Right atrium auricular region (tissue), 2 donors: ENCODE measurements around the gene TMEM88. TPM values are rescaled to one million over a fixed set of nuclear protein-coding genes. Genes with fewer than 3 reads are reported as not detected.

ENCODE experiments used
- DNase-seq: peaks from one replicate; pipeline ENCODE4 v3.0.0-alpha.2; 2019; ENCODE audit warnings: low spot score
- H3K27ac ChIP-seq, 2 donors: fragments of 200-600 bp; sonication (generic); 1 replicate in 1 of 2; 2 replicates in 1 of 2; pipeline ENCODE4 v1.5.1; 2016 to 2019
- H3K27me3 ChIP-seq, 2 donors: fragments of 200-600 bp; sonication (generic); one replicate each; pipeline versions ENCODE4 v1.5.1 to v1.6.0; 2017 to 2019
- H3K36me3 ChIP-seq: fragments of 200-600 bp; sonication (generic); one replicate; pipeline ENCODE4 v1.5.1; 2016
- H3K4me1 ChIP-seq, 2 donors: fragments of 200-600 bp; sonication (generic); one replicate each; pipeline versions ENCODE4 v1.5.1 to v1.6.0; 2017 to 2019
- H3K4me3 ChIP-seq, 2 donors: fragments of 200-600 bp; sonication (generic); 1 replicate in 1 of 2; 2 replicates in 1 of 2; pipeline ENCODE4 v1.5.1; 2017 to 2019; ENCODE audit warnings: mild to moderate bottlenecking in 1 of 2, moderate library complexity in 1 of 2
- H3K9me3 ChIP-seq, 2 donors: fragments of 200-600 bp; sonication (generic); one replicate each; pipeline ENCODE4 v1.5.1; 2019
- CTCF ChIP-seq, 2 donors: fragments of 200-600 bp; sonication (generic); IDR thresholded peaks; one replicate each; pipeline ENCODE4 v1.5.1; 2019; ENCODE audit warnings: antibody characterized with exemption in 2 of 2
- total RNA-seq, 2 donors: library from RNA; depleted of rRNA; stranded (reverse); fragments of >200 nt; gene quantifications; one replicate each; pipeline ENCODE4 v1.1.0, GENCODE V29; 2016

Gene TMEM88
- total RNA-seq, 2 donors from 2014 or later: 42.5 to 53.2 TPM

- no peak for TF ChIP-seq CTCF (IDR thresholded peaks at IDR 0.05)
- Histone ChIP-seq H3K27ac (peak overlapping the region; percentile 88 to 90), H3K4me1 (peaks cover 0 to 47% of the 10 kb centered on the region in 2 donors), H3K36me3 (peaks cover 4% of the 10 kb centered on the region), H3K4me3 (peak overlapping the region; percentile 17 to 87), H3K27me3 (no peaks in the 10 kb centered on the region), H3K9me3 (no peaks in the 10 kb centered on the region)
- peak; percentile 91 for DNase-seq
Measured at GRCh38 chr17:7887482-7888183, 32.8 kb downstream of the TMEM88 start.

- peak within 1 kb of the TSS; percentile 88 to 90 for H3K27ac ChIP-seq
- no peaks in the 10 kb centered on the region for H3K9me3 ChIP-seq
- H3K36me3 ChIP-seq: peaks cover 7% of the 10 kb centered on the region
- peaks cover 0 to 47% of the 10 kb centered on the region in 2 donors for H3K4me1 ChIP-seq
- no peak for TF ChIP-seq CTCF (IDR thresholded peaks at IDR 0.05)
- peak within 1 kb of the TSS; percentile 17 to 87 for H3K4me3 ChIP-seq
- no peak for DNase-seq
- H3K27me3 ChIP-seq: no peaks in the 10 kb centered on the region
Measured at GRCh38 chr17:7888184-7888920, 33.5 kb downstream of the TMEM88 start, which contains the start of gene CHD3. Gene CHD3 (plus strand): TSS chr17:7888789. CDS start chr17:7889001, 212 bp downstream.

- peak; percentile 96 for DNase-seq
- H3K4me1 ChIP-seq: peaks cover 0 to 47% of the 10 kb centered on the region in 2 donors
Measured at GRCh38 chr17:7889166-7889955, 34.5 kb downstream of the TMEM88 start.

GRCh38 chr17:7893187-7893880 lies 38.5 kb downstream of the TMEM88 start:
- H3K4me1 ChIP-seq: peaks cover 0 to 19% of the 10 kb centered on the region in 2 donors
- no peak for DNase-seq
- no peak overlapping the region for H3K4me3 ChIP-seq
- TF ChIP-seq CTCF (IDR thresholded peaks at IDR 0.05): no peak
- peaks cover 34% of the 10 kb centered on the region for H3K36me3 ChIP-seq
- H3K27ac ChIP-seq: no peak overlapping the region
- H3K27me3 ChIP-seq: no peaks in the 10 kb centered on the region
- no peaks in the 10 kb centered on the region for H3K9me3 ChIP-seq

More at GRCh38 chr17:7889166-7889955, 34.5 kb downstream of the TMEM88 start:
- Histone ChIP-seq H3K27ac (peak overlapping the region; percentile 88 to 90), H3K27me3 (no peaks in the 10 kb centered on the region), H3K36me3 (peaks cover 18% of the 10 kb centered on the region), H3K4me3 (peak overlapping the region in 1 of 2 donors; percentile 87), H3K9me3 (no peaks in the 10 kb centered on the region)
- peak in 1 of 2 donors; percentile 54 for TF ChIP-seq CTCF (IDR thresholded peaks at IDR 0.05)

GRCh38 chr17:7894226-7894625 lies 39.4 kb downstream of the TMEM88 start:
- DNase-seq: no peak
- Histone ChIP-seq H3K36me3 (peaks cover 43% of the 10 kb centered on the region), H3K27ac (no peak overlapping the region), H3K4me3 (no peak overlapping the region), H3K4me1 (peaks cover 0 to 10% of the 10 kb centered on the region in 2 donors), H3K27me3 (no peaks in the 10 kb centered on the region), H3K9me3 (no peaks in the 10 kb centered on the region)
- TF ChIP-seq CTCF (IDR thresholded peaks at IDR 0.05): no peak
